Breast epithelium (tissue), 3 donors: ENCODE data around the gene LCP2.

Experiments
- CTCF ChIP-seq, 3 donors: fragments of 450-650 bp; IDR thresholded peaks; one replicate each; pipeline ENCODE4 v1.5.1; 2016 to 2017; ENCODE audit warnings: antibody characterized with exemption in 3 of 3, mild to moderate bottlenecking in 3 of 3, moderate library complexity in 3 of 3
- POLR2AphosphoS5 ChIP-seq, 3 donors: sonication (generic); formaldehyde crosslinking; IDR thresholded peaks; one replicate each; pipeline ENCODE4 v1.6.1; 2017; ENCODE audit warnings: antibody characterized with exemption in 3 of 3

- no peak for TF ChIP-seq CTCF (IDR thresholded peaks at IDR 0.05)
- no peak for TF ChIP-seq POLR2AphosphoS5 (IDR thresholded peaks at IDR 0.05)
Measured at GRCh38 chr5:170316937-170317336, 19.4 kb upstream of the LCP2 start.
